ENCODE results near the gene SNRK. TPM values are rescaled to one million over a fixed set of nuclear protein-coding genes. Genes with fewer than 3 reads are reported as not detected.

SNRK gene
- total and polyA plus RNA-seq, 2 experiments from 2014 or later: 10.7 to 25.3 TPM

DNA sequence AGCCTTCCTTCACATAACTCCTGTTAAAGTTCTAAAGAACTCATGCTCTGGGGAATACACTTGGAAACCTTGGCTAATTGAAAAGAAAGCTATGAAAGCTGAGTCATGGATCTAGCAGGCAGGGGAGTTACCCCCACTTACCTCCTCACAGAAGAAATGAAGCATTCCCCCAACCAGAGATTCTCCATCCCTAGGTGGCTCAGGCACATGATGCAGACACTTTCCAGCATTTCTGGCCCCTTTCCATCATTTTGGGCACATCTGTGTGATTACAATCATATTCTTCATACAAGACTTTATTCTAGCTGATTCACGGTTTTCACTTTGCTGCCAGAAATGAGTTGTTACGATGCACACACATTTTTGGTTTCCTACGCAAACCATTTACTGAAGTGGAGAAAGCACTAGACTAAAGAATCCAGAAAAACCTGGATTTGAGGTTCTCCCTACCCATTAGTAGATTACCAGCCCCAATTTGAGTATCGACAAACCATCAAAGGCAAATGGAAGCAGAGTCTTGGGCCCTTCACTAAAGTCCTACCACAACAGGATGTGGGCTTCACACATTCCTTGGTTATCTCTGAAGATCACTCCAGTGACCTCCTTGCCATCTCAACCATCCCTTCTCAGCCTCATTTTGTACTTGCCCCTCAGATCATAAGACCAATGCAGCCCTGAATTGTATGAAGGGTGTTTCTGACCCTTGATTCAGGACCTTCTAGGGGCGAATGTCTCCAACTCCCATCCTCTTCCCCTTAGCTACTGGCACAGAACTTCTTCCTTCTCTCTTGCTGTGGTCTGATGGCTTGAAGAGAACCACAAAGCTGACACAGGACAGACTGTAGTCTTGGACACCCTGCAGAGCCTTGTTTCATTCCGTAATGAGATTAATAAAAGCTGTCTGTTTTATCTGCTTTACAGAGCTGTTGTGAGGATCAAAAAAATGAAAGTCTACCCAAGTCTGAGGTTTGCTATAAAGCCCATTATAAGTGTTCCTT lies 42.5 kb upstream of the SNRK start:
- Histone ChIP-seq H3K4me3 (no peak overlapping the region), H3K36me3 (replicated peaks; ENCODE audit: insufficient read depth, low read depth) (no peaks in the 10 kb centered on the region), H3K4me2 (no peak overlapping the region), H4K20me1 (ENCODE audit: insufficient read depth, poor library complexity, severe bottlenecking) (no peaks in the 10 kb centered on the region), H3K9me3 (ENCODE audit: low read depth) (no peaks in the 10 kb centered on the region), H2AFZ (no peak overlapping the region), H3K4me1 (ENCODE audit: insufficient read depth) (no peaks in the 10 kb centered on the region), H3K9me2 (replicated peaks; ENCODE audit: insufficient read depth) (no peaks in the 10 kb centered on the region), H3K27ac (no peak overlapping the region), H3K27me3 (no peaks in the 10 kb centered on the region), H3K79me2 (no peaks in the 10 kb centered on the region)
- no peak for DNase-seq (ENCODE audit: low spot score)
- WGBS (ENCODE audit: low lambda C conversion rate, missing lambda C conversion rate): 81% methylated on average over 6 of the region's 6 CpGs
- TF ChIP-seq, protein P1, sequence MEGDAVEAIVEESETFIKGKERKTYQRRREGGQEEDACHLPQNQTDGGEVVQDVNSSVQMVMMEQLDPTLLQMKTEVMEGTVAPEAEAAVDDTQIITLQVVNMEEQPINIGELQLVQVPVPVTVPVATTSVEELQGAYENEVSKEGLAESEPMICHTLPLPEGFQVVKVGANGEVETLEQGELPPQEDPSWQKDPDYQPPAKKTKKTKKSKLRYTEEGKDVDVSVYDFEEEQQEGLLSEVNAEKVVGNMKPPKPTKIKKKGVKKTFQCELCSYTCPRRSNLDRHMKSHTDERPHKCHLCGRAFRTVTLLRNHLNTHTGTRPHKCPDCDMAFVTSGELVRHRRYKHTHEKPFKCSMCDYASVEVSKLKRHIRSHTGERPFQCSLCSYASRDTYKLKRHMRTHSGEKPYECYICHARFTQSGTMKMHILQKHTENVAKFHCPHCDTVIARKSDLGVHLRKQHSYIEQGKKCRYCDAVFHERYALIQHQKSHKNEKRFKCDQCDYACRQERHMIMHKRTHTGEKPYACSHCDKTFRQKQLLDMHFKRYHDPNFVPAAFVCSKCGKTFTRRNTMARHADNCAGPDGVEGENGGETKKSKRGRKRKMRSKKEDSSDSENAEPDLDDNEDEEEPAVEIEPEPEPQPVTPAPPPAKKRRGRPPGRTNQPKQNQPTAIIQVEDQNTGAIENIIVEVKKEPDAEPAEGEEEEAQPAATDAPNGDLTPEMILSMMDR (IDR thresholded peaks at IDR 0.05; ENCODE audit: poor library complexity): no peak
- TF ChIP-seq EZH2phosphoT487 (IDR thresholded peaks at IDR 0.05; ENCODE audit: low read depth, severe bottlenecking, unreplicated experiment) (no peak), EZH2 (IDR thresholded peaks at IDR 0.05; ENCODE audit: borderline replicate concordance) (no peak)

- no peaks in the 10 kb centered on the region for H3K4me1 ChIP-seq (ENCODE audit: insufficient read depth)
- H3K79me2 ChIP-seq: no peaks in the 10 kb centered on the region
- no peaks in the 10 kb centered on the region for H3K36me3 ChIP-seq (replicated peaks; ENCODE audit: insufficient read depth, low read depth)
- H3K9me2 ChIP-seq (replicated peaks; ENCODE audit: insufficient read depth): no peaks in the 10 kb centered on the region
- H3K4me3 ChIP-seq: no peak overlapping the region
- no peaks in the 10 kb centered on the region for H3K9me3 ChIP-seq (ENCODE audit: low read depth)
- no peaks in the 10 kb centered on the region for H4K20me1 ChIP-seq (ENCODE audit: insufficient read depth, poor library complexity, severe bottlenecking)
- TF ChIP-seq, protein P1 (IDR thresholded peaks at IDR 0.05; ENCODE audit: poor library complexity): no peak
- TF ChIP-seq EZH2 (IDR thresholded peaks at IDR 0.05; ENCODE audit: borderline replicate concordance) (no peak), EZH2phosphoT487 (IDR thresholded peaks at IDR 0.05; ENCODE audit: low read depth, severe bottlenecking, unreplicated experiment) (no peak)
- H3K27ac ChIP-seq: no peak overlapping the region
- H2AFZ ChIP-seq: no peak overlapping the region
- no peak overlapping the region for H3K4me2 ChIP-seq
- H3K27me3 ChIP-seq: no peaks in the 10 kb centered on the region
- no peak for DNase-seq (ENCODE audit: low spot score)
Measured at GRCh38 chr3:43244694-43245093, 41.6 kb upstream of the SNRK start.

GRCh38 chr3:43246976-43247375 lies 39.4 kb upstream of the SNRK start:
- 66% methylated on average over 2 of the region's 2 CpGs for WGBS (ENCODE audit: low lambda C conversion rate, missing lambda C conversion rate)
- Histone ChIP-seq H3K27me3 (no peaks in the 10 kb centered on the region), H3K9me2 (replicated peaks; ENCODE audit: insufficient read depth) (no peaks in the 10 kb centered on the region), H3K36me3 (replicated peaks; ENCODE audit: insufficient read depth, low read depth) (no peaks in the 10 kb centered on the region), H3K4me3 (no peak overlapping the region), H3K27ac (no peak overlapping the region), H3K79me2 (no peaks in the 10 kb centered on the region), H4K20me1 (ENCODE audit: insufficient read depth, poor library complexity, severe bottlenecking) (no peaks in the 10 kb centered on the region), H3K9me3 (ENCODE audit: low read depth) (no peaks in the 10 kb centered on the region), H2AFZ (no peak overlapping the region), H3K4me2 (no peak overlapping the region), H3K4me1 (ENCODE audit: insufficient read depth) (no peaks in the 10 kb centered on the region)
- TF ChIP-seq EZH2phosphoT487 (IDR thresholded peaks at IDR 0.05; ENCODE audit: low read depth, severe bottlenecking, unreplicated experiment): no peak
- no peak for TF ChIP-seq EZH2 (IDR thresholded peaks at IDR 0.05; ENCODE audit: borderline replicate concordance)
- TF ChIP-seq, protein P1 (IDR thresholded peaks at IDR 0.05; ENCODE audit: poor library complexity): no peak
- no peak for DNase-seq (ENCODE audit: low spot score)
